Stomach (tissue), 9 donors: ENCODE results near the gene SLC24A1. TPM values are rescaled to one million over a fixed set of nuclear protein-coding genes. Genes with fewer than 3 reads are reported as not detected.

Experiments
- DNase-seq, 2 donors: peaks; one replicate each; pipeline versions ENCODE4 v3.0.0 to v3.0.0-alpha.2; 2013 to 2019
- H3K27ac ChIP-seq, 5 donors: fragments of 200-600 bp in 4 of 5; sonication (generic) in 4 of 5; one replicate each; pipeline ENCODE4 v1.5.1; 2013 to 2019; ENCODE audit warnings: mild to moderate bottlenecking in 1 of 5, moderate library complexity in 1 of 5
- H3K27me3 ChIP-seq, 3 donors: fragments of 200-600 bp; sonication (generic); one replicate each; pipeline ENCODE4 v1.5.1; 2017 to 2019; ENCODE audit warnings: mixed run types in 1 of 3
- H3K36me3 ChIP-seq, 4 donors: fragments of 200-600 bp; sonication (generic); 1 replicate in 3 of 4; 2 replicates in 1 of 4; pipeline ENCODE4 v1.5.1; 2016 to 2019
- H3K4me1 ChIP-seq, 4 donors: fragments of 200-600 bp; sonication (generic); one replicate each; pipeline ENCODE4 v1.5.1; 2016 to 2019
- H3K4me3 ChIP-seq, 4 donors: fragments of 200-600 bp; sonication (generic) in 3 of 4; one replicate each; pipeline ENCODE4 v1.5.1; 2016 to 2019; ENCODE audit warnings: mild to moderate bottlenecking in 1 of 4
- H3K9me3 ChIP-seq, 4 donors: fragments of 200-600 bp; sonication (generic); one replicate each; pipeline ENCODE4 v1.5.1; 2016 to 2019
- CTCF ChIP-seq, 7 experiments: fragments of 450-650 bp in 4 of 7; fragments of 200-600 bp in 3 of 7; sonication (generic) in 3 of 7; IDR thresholded peaks; one replicate each; pipeline ENCODE4 v1.5.1; 2016 to 2019; ENCODE audit warnings: antibody characterized with exemption in 7 of 7, control low read depth in 2 of 7, mild to moderate bottlenecking in 1 of 7
- EP300 ChIP-seq: sonication (generic); formaldehyde crosslinking; IDR thresholded peaks from one replicate; pipeline ENCODE4 v1.6.1; 2017; ENCODE audit warnings: antibody characterized with exemption
- POLR2A ChIP-seq, 4 donors: fragments of 450-650 bp; IDR thresholded peaks; one replicate each; pipeline ENCODE4 v1.6.1; 2016; ENCODE audit warnings: antibody characterized with exemption in 4 of 4, control low read depth in 2 of 4, mild to moderate bottlenecking in 1 of 4, moderate library complexity in 1 of 4
- POLR2AphosphoS5 ChIP-seq, 3 donors: sonication (generic); formaldehyde crosslinking; IDR thresholded peaks; one replicate each; pipeline ENCODE4 v1.6.1; 2016; ENCODE audit warnings: antibody characterized with exemption in 3 of 3
- WGBS, 5 donors: extraction: QIAGEN DNeasy Blood & Tissue Kit in 3 of 5; methylation state at CpG; one replicate each; pipeline versions ENCODE4 v1.1.5 to v1.1.7; 2013 to 2018; 5-methylcytosine and 5-hydroxymethylcytosine counted together
- intact Hi-C: fragments of 100-400 bp; cut with DNase I; formaldehyde crosslinking; loops from one replicate; pipeline ENCODE4 v1.15.1; 2023; ENCODE audit warnings: low total_unique reads
- polyA plus RNA-seq, 3 donors: library from polyadenylated mRNA; stranded (reverse); fragments of 200-250 nt; gene quantifications; one replicate each; pipeline ENCODE4 v1.2.3, GENCODE V29; 2013
- total RNA-seq, 5 donors: library from RNA; depleted of rRNA; stranded (reverse); fragments of >200 nt; gene quantifications; one replicate each; pipeline versions ENCODE4 v1.1.0 to v1.2.3, GENCODE V29; 2014 to 2016
- donor health status: healthy with polysubstance abuse.
- donor health status: Bipolar disorder and iron deficiency.
- donor health status: healthy.

The SLC24A1 gene
- total and polyA plus RNA-seq, 8 donors, result 1.3 to 18.5 (median 6.0) TPM; not detected in 1

DNA sequence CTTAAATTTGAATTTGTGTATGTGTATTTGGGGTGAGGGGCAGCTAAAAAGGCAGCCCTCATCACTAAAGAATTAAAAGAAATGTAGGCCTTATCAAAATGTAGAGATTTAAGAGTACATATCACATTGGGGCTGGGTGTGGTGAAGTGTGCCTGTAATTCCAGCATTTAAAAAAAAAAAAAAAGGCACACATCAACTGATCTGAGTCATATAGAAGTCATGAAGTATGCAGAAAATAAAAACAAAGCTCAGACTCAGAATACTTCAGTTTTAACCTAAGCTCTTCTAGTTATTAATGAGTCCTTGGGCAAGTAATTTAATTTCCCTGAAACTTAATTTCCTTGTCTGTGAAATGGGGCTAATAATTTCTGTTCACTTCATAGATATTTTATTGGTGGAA lies 31.6 kb downstream of the SLC24A1 start:
- TF ChIP-seq EP300 (no peak), CTCF (IDR thresholded peaks at IDR 0.05) (no peak), POLR2AphosphoS5 (IDR thresholded peaks at IDR 0.05) (no peak), POLR2A (IDR thresholded peaks at IDR 0.05) (no peak)
- H3K9me3 ChIP-seq, result no peaks in the 10 kb centered on the region
- H3K4me1 ChIP-seq, result no peaks in the 10 kb centered on the region
- H3K27ac ChIP-seq, result no peak overlapping the region
- no peak overlapping the region for H3K4me3 ChIP-seq
- DNase-seq, result no peak
- intact Hi-C loops, result no loop called here
- H3K27me3 ChIP-seq, result no peaks in the 10 kb centered on the region
- H3K36me3 ChIP-seq, result peaks cover 0 to 69% (median 54%) of the 10 kb centered on the region in 4 donors

DNA sequence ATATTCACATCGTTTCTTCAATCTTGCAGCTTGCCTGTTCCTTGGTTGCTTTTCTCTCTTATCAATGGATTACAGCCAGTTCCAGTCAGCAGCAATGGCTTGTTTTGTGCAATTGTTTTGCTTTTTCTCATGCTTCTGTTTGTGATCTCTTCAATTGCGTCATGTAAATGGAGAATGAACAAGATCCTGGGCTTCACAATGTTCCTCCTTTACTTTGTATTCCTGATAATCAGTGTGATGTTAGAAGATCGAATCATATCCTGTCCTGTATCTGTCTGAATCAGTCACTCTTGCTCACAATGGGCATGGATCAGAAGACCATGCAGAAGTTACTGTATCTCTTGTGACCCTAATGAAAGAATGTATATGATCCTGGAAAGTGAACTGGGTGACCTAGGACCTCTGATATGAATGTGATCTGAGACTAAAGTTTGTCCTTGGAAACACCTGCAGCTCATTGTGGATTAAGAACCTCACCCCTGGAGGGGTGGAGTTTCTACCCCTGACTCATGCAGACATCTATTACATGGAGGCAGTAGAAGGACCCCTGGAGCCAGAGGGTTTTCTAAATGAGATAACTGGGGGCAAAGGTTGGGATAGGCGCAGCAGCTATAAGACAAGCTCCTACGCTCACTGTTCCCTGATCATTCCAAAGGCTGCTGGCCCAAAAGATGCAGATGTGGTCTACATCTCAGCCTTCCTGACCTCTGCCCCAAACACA lies 32.2 kb downstream of the SLC24A1 start:
- no peak for DNase-seq
- Histone ChIP-seq H3K27ac (no peak overlapping the region), H3K36me3 (peaks cover 0 to 75% (median 57%) of the 10 kb centered on the region in 4 donors), H3K4me1 (no peaks in the 10 kb centered on the region), H3K27me3 (no peaks in the 10 kb centered on the region), H3K9me3 (no peaks in the 10 kb centered on the region), H3K4me3 (no peak overlapping the region)
- TF ChIP-seq POLR2A (IDR thresholded peaks at IDR 0.05), result no peak
- no peak for TF ChIP-seq EP300
- TF ChIP-seq POLR2AphosphoS5 (IDR thresholded peaks at IDR 0.05), result no peak
- TF ChIP-seq CTCF (IDR thresholded peaks at IDR 0.05), result no peak
- WGBS, 5 donors, result 82 to 91% (median 89%) methylated on average over 5 of the region's 5 CpGs
- intact Hi-C loops, result no loop called here

- WGBS, 5 donors, result 88 to 100% (median 91%) methylated on average over 1 of the region's 1 CpG
- Histone ChIP-seq H3K27ac (no peak overlapping the region), H3K36me3 (peaks cover 0 to 86% (median 65%) of the 10 kb centered on the region in 4 donors), H3K27me3 (no peaks in the 10 kb centered on the region), H3K9me3 (no peaks in the 10 kb centered on the region), H3K4me1 (no peaks in the 10 kb centered on the region), H3K4me3 (no peak overlapping the region)
- intact Hi-C loops, result no loop called here
- no peak for DNase-seq
- no peak for TF ChIP-seq EP300
Measured at GRCh38 chr15:65655026-65655425, 33.3 kb downstream of the SLC24A1 start.

GRCh38 chr15:65655457-65655856 lies 33.7 kb downstream of the SLC24A1 start:
- intact Hi-C loops, result no loop called here
- no peak overlapping the region for H3K27ac ChIP-seq
- no peaks in the 10 kb centered on the region for H3K4me1 ChIP-seq
- no peaks in the 10 kb centered on the region for H3K27me3 ChIP-seq
- WGBS, 5 donors, result 83 to 90% (median 85%) methylated on average over 4 of the region's 4 CpGs
- TF ChIP-seq POLR2A (IDR thresholded peaks at IDR 0.05) (no peak), EP300 (no peak), CTCF (IDR thresholded peaks at IDR 0.05) (no peak), POLR2AphosphoS5 (IDR thresholded peaks at IDR 0.05) (no peak)
- no peak overlapping the region for H3K4me3 ChIP-seq
- peaks cover 0 to 90% (median 69%) of the 10 kb centered on the region in 4 donors for H3K36me3 ChIP-seq
- no peaks in the 10 kb centered on the region for H3K9me3 ChIP-seq
- DNase-seq, result no peak

GRCh38 chr15:65659502-65660052 lies 37.8 kb downstream of the SLC24A1 start:
- no peak overlapping the region for H3K27ac ChIP-seq
- H3K4me3 ChIP-seq, result no peak overlapping the region
- no peak for DNase-seq
- H3K36me3 ChIP-seq, result peaks cover 0 to 95% (median 92%) of the 10 kb centered on the region in 4 donors
- no peaks in the 10 kb centered on the region for H3K27me3 ChIP-seq
- WGBS, 5 donors, result 74 to 86% (median 80%) methylated on average over 4 of the region's 4 CpGs
- no peaks in the 10 kb centered on the region for H3K9me3 ChIP-seq
- TF ChIP-seq CTCF (IDR thresholded peaks at IDR 0.05) (no peak), POLR2A (IDR thresholded peaks at IDR 0.05) (no peak), EP300 (no peak), POLR2AphosphoS5 (IDR thresholded peaks at IDR 0.05) (no peak)
- H3K4me1 ChIP-seq, result no peaks in the 10 kb centered on the region
- intact Hi-C loops, result no loop called here
